RCC 7860 (cell line): ENCODE results near the gene OMG.
"Not testable (repeated sequence)": the region's sequence is repeated elsewhere in the genome, so short reads cannot be mapped to it uniquely, and the experiment has no call there.

Experiments used
- DNase-seq: peaks from one replicate; pipeline ENCODE4 v3.0.0-alpha.2; 2015; ENCODE audit warnings: low spot score
- FAIRE-seq: peaks from 2 replicates; lab custom pipeline; 2012; peaks lifted over from hg19 to GRCh38; lab: Jason Lieb, UNC

Gene OMG

GRCh38 chr17:31266042-31266441 is 31.0 kb downstream of the OMG start:
- no peak for DNase-seq
- peak; percentile 21 for FAIRE-seq

GRCh38 chr17:31262923-31263322 is 34.1 kb downstream of the OMG start:
- DNase-seq, FAIRE-seq: not testable (repeated sequence)

GRCh38 chr17:31261601-31262000 is 35.4 kb downstream of the OMG start:
- DNase-seq, result no peak
- no peak for FAIRE-seq

- no peak for FAIRE-seq
- no peak for DNase-seq
Observed at GRCh38 chr17:31260151-31260550, 36.9 kb downstream of the OMG start.

DNA sequence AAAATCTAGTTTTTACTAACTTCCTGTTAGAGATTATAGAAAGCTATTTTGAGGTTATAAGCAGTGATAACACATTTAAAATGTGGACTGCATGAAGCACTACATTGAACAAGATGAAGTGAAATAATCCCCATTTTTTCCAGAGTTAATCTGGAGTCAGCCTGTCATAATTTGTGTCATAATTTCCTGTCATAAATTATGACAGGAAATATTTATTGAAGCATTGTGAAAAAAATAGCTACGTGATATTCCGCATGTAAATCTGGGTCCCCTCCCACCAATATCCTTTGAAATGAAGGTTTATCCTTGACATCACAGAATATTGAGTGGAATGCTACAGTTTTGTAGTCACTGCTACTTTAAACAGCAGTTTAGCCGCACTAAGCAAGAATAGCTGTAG is 40.1 kb downstream of the OMG start:
- DNase-seq (no peak), FAIRE-seq (no peak)

GRCh38 chr17:31254654-31255053 is 42.4 kb downstream of the OMG start:
- FAIRE-seq (no peak), DNase-seq (no peak)

GRCh38 chr17:31252741-31253140 is 44.3 kb downstream of the OMG start:
- DNase-seq (no peak), FAIRE-seq (no peak)

- FAIRE-seq (no peak), DNase-seq (no peak)
Observed at GRCh38 chr17:31251970-31252328, 45.1 kb downstream of the OMG start.

DNA sequence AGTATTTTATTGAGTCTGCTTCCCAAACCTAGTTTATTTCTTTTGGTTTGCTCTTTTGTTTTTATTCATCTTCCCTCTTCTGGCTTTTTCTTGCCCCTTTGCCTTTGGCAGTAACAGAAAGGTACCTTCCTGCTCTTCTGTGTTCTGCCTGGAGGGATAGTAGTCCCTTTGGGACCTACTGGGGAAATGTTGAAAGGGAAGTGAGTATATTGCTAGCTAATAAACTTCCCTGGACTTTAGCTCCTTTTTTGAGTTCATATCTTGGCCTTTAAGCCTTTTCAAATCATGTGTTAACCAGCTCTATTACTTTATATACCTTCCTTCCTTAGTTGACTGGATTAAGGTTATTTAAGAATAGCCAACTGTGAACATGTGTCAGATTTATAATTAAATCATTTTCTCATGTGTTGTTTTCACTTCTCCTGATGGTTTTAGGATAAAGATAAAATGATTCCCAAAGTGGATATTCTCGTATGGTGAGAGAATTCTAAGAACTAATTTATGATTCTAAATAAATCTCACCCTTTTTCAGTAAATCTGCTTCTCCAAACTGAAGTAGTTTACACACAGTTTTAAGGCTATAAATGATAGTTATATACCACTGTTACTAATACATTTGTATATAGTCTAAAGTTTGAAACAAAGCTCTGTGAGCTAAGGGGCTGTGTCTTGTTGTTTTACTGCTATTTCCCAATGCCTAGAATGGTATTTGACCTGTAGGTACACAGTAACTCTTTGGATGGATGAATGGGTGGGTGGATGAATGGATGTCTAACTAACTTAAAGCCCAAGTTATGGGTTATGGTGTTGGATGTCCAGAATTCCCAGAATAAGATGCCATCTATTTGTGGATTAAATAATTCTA is 45.7 kb downstream of the OMG start:
- DNase-seq (no peak), FAIRE-seq (peak; percentile 17)

DNA sequence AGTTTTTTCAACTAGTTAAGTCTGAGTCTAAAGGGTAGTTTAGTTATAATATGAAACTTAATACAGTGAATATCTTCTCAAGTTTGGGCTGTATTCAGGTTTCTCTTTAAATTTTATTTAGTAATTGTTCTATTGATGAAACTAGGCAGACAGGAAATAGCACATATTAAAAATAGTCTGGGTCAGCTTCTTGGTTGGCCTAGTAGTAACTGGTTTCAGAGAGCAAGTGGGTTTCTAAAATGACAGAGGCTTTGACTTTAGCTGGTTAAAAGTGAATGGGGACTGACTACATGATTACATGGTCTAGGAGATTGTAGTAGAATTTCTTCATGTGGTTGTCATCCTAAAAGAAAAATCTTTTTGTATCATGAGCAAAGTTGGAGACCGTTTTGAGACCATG is 46.8 kb downstream of the OMG start:
- DNase-seq, result no peak
- peak; percentile 24 for FAIRE-seq

DNA sequence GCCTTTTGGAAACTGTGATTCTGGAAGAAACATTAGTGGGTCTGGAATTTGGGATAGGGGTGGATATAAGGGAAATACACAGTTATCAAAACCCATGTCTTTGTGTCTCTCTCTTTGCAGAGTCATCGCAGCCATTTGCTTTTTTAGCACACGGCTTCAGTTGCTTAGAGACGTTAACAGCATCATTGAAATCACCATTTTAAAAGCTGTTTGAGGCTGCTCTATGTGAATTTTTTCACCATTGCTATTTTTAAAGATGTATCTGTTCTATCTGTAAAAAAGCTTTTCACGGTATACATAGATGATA is 47.3 kb downstream of the OMG start:
- FAIRE-seq, result no peak

DNA sequence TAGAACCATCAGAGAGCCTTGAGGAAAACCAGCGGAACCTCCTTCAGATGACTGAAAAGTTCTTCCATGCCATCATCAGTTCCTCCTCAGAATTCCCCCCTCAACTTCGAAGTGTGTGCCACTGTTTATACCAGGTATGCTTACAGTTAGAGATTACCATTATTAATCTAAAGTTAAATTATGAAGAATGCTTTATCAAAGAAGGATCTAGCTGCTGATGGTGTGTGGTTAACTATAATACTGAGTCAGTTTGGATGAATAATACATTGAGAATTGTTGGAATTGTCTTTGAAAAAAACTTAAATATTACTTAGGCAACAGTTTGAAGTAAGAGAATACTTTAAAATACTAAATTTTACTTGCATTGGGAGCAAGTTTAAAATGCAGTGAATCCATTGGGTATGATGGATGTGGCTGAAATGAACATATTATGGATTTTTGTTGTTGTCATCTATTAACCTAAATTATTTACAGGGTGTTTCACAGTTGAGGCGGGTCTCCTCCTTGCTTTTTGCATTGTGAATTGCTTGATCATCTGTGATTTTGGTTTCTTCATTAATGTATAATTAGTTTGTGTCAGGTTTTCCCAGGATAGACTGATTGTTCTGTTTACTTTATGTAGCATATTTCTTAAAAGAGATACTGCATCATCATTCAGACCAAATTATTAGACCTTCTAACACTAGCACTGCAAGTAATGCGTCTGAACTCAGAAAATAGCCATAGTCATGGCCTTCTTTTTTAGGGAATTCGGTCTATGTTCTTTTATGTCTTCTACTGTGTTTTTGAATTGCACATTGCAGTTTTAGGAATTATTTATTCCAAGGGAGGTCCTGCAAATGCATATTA is 47.8 kb downstream of the OMG start:
- peak; percentile 99 for FAIRE-seq

More for the DNA sequence above, 47.3 kb downstream of the OMG start:
- no peak for DNase-seq

More for the DNA sequence above, 47.8 kb downstream of the OMG start:
- peak; percentile 95 for DNase-seq
